HG03045 (cell line): ENCODE measurements around the gene TGFBR1.

Experiments used
- ATAC-seq: cut with Tn5 transposase; IDR thresholded peaks from one replicate; pipeline ENCODE4 v1.9.1; 2021; ENCODE audit warnings: mild to moderate bottlenecking, moderate library complexity; ENCODE audit not compliant: unreplicated experiment

Gene TGFBR1

DNA sequence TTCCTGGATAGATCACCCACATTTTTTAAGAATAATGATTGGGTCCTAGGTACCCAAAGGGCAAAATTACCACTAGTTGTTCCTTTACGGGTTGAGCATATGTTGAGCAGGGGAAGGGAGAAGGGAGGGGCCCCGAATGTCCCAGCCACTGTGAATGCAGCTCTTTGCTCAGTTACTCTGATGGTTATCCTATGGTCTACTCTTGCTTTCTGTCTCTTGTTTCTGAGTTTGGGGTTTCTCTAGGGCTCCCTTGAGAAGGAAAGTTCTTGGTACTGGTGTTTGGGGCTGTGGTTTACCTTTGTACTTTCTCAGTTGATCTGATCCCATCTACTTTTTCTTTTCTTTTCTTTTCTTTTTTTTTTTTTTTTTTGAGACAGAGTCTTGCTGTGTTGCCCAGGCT lies 61.2 kb downstream of the TGFBR1 start:
- ATAC-seq: no peak

- ATAC-seq: no peak
Observed at GRCh38 chr9:99167119-99167518, 62.2 kb downstream of the TGFBR1 start.

DNA sequence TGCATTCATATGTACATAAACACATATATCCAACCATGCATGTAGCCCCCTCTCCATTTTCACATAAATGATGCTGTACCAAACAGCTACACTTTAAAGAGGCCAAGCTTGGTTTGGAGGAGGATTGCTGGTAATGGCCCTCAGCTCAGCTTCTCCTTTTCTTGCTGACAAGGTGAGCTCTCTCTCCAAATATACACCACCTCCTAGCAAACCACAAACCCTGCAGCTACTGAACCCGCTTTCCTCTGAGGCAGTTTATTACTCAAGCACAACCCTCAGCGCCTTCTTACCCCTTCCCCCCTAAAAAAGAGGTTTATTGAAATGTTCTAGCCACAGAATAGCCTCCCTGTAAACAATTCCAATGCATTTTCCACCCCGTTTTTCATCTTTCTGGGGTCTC lies 62.8 kb downstream of the TGFBR1 start:
- ATAC-seq: no peak

- ATAC-seq: no peak
Observed at GRCh38 chr9:99169086-99169485, 64.2 kb downstream of the TGFBR1 start.

- no peak for ATAC-seq
Observed at GRCh38 chr9:99169982-99170761, 65.3 kb downstream of the TGFBR1 start.

DNA sequence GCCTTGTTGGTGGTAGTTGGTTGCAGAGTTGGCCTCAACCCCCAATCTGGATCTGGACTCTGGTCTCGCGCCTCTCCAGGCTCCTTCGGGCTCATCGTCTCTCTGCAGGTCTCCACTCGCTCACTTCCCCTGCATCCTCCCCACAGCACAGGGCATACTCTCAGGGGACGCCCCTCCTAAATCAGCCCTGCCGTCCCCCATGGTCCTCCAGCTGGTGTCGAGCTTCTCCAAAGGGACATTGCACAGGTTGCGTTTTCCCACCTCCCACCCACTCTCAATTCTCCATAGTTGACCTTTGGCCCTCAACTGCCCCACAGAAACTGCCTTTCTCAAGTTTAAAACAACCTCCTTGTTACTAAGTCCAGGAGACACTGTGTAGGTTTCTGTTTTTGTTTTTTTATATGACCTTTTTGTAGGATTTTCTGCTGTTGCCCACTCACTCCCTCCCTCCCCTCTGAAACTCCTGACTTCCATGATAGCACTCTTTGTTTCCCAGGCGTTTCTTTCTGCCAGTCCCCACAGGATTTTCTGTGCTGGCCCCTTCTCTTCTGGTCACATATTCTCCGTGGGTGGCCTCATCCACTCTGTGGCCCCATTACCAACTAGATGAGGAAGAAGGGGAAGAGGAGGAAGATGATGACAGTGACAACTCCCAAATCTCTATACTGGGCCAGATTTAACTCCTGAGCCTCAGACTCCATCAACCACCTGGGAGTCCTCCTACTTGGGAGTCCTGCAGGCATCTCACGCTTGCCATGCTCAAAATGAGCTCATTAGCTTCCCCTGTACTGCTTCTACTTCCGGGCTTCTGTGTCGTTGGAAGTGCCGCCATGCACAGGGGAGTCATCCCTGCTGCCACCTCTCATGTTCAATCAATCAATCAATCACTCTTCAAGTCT lies 66.6 kb downstream of the TGFBR1 start:
- ATAC-seq: no peak

DNA sequence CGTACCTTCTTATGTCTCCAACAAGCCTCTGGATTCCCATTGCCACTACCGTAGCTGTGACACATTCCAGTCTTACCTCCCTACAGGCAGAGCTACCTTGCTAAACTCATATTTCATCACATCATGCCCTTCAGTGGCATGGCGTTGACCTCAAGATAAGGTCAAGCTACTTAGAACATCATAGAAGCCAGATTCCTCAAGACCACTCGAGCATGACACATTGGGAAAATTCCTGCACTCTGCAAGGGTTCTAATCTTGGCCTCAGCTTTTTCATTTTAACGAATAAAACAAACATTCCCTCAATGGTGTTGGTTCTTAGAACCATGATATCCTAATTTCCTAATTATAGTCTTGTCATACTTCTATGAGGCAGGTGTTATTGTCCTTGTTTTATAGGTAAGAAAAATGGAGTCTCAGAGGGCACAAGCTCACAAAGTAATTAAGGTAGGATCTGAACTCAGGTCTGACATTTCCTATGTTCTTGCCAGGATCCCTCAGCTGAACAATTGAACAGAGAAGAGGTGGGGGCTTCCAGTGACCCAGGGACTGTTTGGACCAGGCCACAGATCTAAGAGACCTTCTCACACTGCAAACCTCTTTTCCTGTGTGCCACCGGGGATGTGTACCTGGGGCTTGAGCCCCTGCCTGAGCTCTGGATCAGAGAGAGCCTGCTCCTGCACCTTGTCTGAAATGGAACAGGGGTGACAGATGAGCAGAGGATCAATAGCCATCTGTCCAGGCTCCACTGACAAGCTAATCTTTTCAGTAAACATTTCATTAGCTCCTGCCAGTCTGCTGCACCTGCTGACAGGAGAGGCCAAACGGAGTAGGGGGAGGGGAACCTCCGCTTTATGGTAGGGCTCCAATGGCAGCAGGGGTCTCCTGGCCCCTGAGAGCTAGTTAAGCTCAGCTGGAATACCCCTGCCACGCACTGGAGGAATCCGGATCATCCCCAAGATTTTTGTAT lies 67.5 kb downstream of the TGFBR1 start:
- ATAC-seq: no peak

DNA sequence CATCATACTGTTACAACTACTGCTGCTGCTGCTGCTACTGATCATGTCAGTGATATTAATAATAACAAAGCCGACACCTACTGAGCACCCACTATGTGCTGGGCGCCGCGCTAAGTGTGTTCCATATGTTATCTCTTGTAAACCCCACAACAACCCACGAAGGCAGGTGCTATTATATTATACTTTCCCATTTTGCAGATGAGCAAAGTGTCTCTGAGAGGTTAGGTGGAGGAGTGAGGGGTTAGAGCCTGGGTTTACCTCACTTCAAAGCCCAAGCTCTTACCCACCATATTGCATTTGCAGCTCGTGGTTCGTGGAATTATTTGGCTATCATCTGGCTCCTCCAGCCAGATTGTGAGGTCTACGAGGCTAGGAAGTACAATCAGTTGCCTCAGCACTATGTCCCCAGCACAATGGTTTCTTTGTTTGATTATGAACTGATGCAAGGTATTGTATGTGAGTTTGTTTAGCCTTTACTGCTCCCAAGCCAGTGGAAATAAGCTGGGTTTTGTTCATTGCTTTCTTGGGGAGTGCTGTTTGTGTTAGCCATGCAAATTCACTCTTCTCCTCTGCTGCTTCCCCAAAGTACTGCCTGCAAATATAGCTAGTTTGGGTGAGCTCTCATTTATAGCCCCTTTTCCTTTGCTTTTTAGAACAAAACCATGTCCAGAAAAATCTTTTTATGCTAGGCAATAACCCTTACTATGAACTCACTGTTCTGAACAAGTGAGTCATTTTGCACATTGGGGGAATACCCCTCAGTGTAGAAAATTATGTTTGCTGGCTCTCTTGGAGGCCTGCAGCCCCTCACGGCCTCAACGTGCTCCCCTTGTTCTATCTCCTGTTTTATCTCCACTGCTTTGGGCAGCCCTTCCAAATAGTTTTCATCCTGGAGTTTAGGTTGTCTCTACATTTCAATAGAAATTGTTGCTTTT lies 68.9 kb downstream of the TGFBR1 start:
- peak; percentile 45 for ATAC-seq

DNA sequence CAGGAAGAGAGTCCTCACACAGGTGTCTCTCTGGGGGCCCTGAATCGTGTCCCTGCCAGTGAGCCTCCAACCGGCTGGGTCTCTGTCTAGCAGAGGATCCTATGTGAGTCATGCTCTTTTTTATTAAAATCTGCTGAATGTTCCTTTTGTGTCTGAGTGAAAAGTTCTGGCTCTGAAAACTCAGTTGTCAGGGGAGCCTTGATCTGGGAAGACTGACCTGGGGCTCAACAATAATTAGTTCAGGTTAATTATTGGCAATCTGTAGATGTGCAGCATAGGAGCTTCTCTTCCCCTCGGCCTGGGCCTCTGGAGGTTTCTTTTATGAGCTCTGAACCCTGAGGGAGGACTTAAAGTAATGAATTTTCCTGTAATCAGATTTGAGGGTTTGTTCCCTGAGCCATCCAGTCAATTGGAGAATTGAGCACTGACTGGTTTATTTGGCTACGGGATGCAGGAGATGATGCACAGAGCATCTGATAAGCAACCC lies 71.7 kb downstream of the TGFBR1 start:
- no peak for ATAC-seq

- ATAC-seq: no peak
Observed at GRCh38 chr9:99177576-99178366, 72.9 kb downstream of the TGFBR1 start.

- no peak for ATAC-seq
Observed at GRCh38 chr9:99178912-99179872, 74.3 kb downstream of the TGFBR1 start.

DNA sequence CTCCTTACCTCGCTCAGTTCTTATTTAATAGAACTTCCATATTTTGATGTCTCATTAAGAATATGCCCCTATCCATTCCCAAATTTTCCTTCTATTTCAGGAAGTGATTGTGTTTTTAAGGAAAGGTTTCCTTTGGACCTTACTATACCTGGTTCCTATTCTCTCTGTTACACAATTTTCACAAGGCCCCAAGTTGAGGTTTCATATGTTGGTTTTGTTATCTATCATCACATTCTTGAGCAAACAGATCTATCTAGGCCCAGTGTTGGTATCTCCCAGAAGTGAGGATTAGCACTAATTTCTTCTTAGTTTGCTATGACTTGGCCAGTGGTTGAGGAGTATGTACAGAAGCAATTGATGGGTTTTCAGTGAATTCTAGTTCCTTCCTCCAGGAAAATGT lies 75.3 kb downstream of the TGFBR1 start:
- ATAC-seq: no peak

GRCh38 chr9:99180662-99181061 lies 75.7 kb downstream of the TGFBR1 start:
- no peak for ATAC-seq

DNA sequence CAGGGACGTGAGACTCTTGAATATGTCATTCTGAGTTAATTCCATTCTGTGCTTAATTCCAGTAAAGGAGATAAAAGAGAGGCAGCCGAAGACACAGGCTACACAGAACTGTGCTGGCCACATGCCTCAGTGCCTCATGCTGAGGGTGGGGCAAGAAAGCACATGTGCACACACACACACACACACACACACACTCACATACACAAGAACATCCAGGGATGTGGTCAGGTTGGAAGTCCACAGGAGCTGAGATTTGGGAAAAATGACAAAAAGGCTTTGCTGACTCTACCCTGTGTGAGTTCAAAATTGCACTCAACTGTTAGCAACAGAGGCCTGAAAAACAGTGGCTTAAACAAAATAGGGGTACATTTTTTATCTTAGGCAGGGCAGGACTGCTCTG lies 76.3 kb downstream of the TGFBR1 start:
- no peak for ATAC-seq

DNA sequence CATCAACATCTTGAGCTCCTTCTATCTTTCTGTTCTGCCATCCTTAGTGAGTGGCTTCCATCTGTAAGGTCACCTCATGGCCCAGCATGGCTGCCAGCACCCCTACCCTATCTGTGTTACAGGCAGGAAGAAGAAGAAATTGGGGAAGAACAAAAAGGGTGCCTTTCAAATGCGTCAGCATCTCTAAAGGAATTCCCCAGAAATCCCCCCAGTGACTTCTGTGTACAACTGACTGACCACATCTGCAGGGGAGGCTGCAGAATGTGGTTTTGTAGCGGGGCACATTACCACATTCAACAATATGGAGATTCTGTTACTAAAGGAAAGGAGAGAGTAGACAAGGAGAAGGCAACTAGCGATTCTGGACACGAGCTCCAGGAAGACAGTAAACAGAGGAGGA lies 76.7 kb downstream of the TGFBR1 start:
- ATAC-seq: no peak

GRCh38 chr9:99182356-99182755 lies 77.4 kb downstream of the TGFBR1 start:
- ATAC-seq: no peak

DNA sequence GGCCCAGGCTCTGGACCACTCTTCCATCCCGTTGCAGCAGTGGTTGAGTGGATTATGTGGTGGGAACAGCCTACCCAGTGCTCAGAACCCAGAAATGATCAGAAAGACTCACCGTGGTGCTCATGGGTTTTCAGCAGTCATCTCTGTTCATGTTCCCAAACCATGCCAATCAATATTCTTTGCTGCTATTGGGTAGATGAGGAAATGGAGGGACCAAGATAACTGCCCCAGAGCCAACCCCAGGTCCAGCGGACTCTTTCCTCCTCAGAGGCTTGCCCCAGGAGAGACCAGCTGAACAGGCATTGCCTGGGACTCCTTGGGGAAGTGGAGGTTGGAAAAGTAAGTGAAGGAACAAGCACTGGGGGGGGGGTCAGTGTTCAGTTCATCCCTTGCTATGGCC lies 78.7 kb downstream of the TGFBR1 start:
- ATAC-seq: no peak

GRCh38 chr9:99184110-99184474 lies 79.2 kb downstream of the TGFBR1 start:
- ATAC-seq: no peak
